GM10266 (cell line): ENCODE measurements around the gene TNS3.

ENCODE experiments used
- DNase-seq: peaks from one replicate; pipeline ENCODE4 v3.0.0; 2012; ENCODE audit errors: extremely low spot score
- TF ChIP-seq, protein P1 (sequence below): IDR thresholded peaks from 2 replicates; pipeline ENCODE4 v1.5.1; 2012; ENCODE audit warnings: mild to moderate bottlenecking, low read depth; ENCODE audit not compliant: control insufficient read depth, insufficient read depth; ENCODE audit errors: missing control alignments

The TNS3 gene

DNA sequence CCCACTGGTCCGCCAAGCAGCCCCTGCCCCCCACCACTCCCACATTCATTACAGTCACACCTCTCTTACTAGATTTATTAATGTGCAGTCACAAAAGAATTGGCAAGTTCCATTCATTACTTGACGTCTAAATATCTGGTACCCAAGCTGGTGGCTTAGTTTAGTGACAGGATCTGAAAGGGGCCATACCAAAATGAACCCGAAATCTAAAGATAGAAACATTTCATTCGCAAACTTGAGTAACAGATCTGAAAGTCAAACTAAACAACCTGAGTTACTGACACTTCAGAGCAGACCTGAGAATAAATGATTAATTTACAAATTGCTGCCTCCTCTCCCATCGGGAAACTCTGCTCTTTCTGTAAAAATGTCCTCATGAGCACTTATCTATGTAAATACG lies 53.4 kb downstream of the TNS3 start:
- DNase-seq = no peak
- TF ChIP-seq, protein P1, sequence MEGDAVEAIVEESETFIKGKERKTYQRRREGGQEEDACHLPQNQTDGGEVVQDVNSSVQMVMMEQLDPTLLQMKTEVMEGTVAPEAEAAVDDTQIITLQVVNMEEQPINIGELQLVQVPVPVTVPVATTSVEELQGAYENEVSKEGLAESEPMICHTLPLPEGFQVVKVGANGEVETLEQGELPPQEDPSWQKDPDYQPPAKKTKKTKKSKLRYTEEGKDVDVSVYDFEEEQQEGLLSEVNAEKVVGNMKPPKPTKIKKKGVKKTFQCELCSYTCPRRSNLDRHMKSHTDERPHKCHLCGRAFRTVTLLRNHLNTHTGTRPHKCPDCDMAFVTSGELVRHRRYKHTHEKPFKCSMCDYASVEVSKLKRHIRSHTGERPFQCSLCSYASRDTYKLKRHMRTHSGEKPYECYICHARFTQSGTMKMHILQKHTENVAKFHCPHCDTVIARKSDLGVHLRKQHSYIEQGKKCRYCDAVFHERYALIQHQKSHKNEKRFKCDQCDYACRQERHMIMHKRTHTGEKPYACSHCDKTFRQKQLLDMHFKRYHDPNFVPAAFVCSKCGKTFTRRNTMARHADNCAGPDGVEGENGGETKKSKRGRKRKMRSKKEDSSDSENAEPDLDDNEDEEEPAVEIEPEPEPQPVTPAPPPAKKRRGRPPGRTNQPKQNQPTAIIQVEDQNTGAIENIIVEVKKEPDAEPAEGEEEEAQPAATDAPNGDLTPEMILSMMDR = no peak

DNA sequence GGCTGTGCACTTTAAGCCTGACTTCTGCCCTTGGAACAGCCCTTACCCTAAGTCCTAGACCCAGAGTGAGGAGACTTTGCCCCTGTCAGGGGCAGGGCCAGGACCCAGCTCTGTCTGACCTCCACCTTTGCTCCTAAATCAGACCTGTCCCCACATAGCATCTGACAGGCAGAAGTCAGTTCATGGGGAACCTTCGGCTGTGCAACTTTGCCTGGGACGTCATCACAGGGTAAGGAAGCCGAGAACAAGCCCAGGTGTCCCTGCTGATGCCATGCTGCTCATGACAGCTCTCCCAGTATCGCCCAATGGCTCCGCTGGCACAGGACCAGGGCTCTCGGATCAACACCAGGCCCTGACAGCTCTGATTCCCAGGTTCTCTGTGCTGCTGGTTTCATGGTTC lies 55.4 kb downstream of the TNS3 start:
- DNase-seq = no peak
- TF ChIP-seq, protein P1 = no peak

DNA sequence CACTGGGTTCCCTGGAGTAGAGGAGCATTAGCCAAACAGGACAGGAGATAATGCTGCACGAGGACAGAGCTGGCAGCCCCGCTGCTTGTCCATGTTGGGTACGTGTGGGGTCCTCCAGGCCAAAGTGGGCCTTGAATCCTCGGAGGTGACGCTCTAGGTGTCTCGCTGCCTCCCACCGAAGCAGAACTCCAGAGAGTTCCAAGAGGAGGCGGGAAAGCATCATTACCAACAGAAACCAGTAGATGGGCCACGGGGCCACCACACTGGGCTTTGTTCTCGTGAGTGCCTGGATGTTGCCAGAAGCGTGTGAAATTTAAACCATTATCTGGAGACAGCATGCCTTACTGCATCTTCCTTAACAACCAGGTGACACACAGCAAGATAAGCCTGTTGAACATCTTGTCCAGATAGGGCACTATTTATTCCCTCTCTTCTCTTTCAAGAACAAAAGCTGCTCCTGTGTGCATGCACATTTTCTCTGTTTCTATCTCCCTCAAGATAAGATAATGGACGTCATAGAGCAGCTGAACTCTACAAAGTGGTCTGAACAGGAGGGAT lies 56.8 kb downstream of the TNS3 start:
- TF ChIP-seq, protein P1 = no peak
- no peak for DNase-seq

DNA sequence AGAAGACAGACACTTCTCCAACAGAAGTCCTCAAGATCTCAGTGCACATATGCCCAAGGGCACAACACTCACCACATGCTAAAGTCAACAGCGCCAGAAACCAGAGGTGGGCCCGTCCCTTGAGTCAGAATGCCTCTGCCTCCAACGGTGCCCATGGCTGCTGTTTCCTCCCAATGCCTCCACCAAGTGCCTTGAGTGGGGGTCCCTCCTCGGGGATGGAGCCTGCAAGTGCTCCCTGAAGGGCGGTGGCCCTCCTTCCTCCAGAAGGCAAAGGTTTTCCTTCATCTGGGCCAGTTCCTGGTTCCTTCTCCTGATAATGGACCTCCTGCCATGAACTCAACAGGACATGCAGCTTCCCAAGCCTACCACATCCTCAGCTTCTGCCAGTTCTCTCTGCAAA lies 58.5 kb downstream of the TNS3 start:
- TF ChIP-seq, protein P1 = no peak

DNA sequence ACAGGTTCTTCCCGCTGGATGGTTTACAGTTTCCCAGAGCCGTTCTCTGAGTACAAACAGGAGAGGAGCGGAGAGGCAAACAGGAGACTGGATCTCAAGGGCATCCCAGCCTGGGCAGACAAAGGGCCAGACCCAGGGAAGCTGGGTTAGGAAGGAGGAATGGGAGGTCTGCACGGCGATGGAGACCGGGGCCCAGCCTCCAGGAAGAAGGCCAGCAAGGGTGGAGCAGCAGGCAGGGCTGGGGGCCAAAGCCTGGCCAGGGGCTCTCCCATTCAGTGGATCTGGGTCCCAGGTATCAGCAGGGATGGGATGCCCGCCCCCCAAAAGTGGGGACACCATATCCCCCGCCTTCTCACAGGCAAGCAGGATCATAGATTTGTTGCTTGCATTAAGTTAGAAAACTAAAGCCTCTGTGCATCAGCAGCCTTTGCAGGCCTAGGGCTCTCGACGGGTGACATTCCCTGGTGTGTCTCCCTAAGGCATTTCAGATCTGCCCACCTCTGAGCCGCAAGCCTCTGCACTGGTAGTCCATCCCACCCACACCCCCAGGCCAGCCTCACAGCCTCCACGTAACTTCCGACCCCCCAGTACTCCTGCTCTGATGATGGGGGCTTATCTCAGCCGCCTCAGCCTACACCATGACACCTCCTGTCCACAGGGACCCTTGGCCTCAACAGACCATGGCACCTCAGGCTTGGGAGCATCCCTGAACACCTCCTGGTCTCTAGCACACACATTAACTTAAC lies 59.9 kb downstream of the TNS3 start:
- no peak for DNase-seq

More for the DNA sequence above, 58.5 kb downstream of the TNS3 start:
- no peak for DNase-seq

DNA sequence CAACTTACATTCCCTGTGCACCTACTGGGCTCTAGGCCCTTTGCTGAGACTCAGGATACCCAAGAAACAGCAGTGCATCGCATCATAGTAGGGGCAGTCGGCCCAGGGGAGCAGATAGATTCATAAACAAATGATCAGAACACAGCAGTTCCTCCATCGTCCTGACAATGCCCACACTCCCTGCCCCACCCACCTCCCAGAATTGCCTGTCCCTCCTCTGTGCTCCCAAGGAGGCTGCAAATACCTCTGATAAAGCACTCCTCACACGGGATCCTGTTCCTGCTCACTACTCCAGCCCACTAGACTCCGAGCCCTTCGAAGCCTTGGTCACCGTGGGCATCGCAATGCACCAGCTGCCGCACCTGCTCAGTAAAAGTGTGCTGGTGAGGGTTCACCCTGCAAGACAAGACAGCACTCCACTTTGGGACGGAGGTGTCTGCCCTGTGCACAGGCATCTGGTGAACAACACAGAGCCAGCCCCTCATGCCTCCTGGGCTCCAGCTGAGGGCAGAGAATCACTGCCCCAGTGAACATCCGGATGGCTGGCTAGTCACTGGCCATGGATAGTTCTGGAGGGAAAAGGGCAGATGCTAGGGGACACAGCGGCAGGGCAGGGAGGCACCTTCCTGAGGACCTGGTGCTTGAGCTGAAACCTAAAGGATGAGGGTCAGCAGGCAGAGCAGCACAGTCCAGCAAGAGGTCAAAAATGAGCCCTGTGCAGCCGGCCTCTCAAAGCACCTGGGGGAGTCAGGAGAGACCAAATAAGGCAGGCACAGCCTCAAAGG lies 60.7 kb downstream of the TNS3 start:
- DNase-seq = no peak
- TF ChIP-seq, protein P1 = no peak

More for the DNA sequence above, 59.9 kb downstream of the TNS3 start:
- TF ChIP-seq, protein P1 = no peak
